DMS114 treated with DMSO at 0.1 percent for 48 hours (cell line): ENCODE measurements around the gene CYTL1.
"Not testable (repeated sequence)": the region's sequence is repeated elsewhere in the genome, so short reads cannot be mapped to it uniquely, and the experiment has no call there.

Source experiments
- DNase-seq: peaks from one replicate; lab custom pipeline; 2025; ENCODE audit not compliant: unreplicated experiment; lab: John Stamatoyannopoulos, UW

Gene CYTL1

DNA sequence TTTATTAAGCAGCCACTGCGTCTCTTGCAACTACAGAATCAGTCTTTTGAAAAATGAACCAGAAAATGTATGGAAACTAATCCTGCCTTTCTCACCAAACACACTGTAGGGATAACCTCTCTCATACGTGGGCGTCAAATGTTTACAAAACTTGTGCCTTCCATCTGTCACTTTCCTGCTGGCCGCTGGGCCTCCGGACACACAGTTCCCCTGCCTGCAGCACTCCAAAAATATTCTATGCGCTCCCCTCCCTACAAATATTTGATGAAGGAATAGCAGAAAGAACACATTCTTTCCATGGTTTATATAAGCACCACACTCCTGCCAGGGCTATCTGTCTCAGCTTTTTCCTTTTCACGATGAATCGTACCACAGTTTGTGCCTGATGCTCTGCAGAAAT, 14.9 kb upstream of the CYTL1 start:
- no peak for DNase-seq

DNA sequence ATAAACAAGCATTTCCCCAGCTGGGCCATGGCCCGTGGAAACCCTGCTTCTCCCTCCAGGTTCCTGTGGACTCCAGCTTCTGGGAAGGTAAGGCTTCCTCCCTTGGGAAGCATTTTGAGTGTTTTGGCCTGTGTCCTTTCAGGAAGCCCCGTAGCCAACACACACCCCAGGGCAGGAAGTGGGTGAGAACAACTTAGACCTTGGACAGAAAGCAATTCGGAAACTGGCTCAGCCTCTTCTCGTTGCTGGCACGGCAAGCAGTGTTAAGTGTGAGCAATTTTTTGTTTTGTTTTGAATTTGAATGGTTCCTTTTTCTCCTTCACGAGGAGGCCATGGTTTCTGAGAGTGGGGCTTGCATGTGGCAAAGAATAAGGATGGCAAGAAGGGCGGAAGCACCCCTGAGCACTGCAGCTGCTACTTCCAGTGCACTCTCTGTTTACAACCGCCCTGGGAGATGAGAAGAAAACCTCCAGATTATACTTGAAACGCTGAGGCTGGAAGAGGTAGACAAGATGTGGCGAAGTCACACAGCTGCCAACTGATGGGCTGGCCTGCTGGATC, 14.1 kb upstream of the CYTL1 start:
- no peak for DNase-seq

DNA sequence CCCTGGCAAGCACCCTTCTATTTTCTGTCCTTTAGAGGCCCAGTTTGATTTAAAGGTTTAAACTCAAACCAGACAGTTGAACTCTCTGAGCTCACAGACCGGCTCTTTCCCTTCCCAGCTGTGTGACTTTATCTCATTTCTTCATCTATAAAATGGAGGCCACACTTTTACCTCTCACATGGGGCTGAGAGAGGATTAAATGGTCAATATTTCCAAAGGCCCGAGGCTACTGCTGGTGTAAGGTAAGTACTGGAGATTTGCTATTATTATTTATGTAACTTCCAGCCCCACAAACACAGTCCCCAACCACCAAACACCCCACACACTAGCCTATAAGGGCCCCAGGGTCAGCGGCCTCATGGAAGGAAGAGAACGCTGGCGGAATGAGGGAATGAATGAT, 13.6 kb upstream of the CYTL1 start:
- no peak for DNase-seq

GRCh38 chr4:5030927-5031326, 11.7 kb upstream of the CYTL1 start:
- no peak for DNase-seq

GRCh38 chr4:5030221-5030620, 11.0 kb upstream of the CYTL1 start:
- no peak for DNase-seq

DNA sequence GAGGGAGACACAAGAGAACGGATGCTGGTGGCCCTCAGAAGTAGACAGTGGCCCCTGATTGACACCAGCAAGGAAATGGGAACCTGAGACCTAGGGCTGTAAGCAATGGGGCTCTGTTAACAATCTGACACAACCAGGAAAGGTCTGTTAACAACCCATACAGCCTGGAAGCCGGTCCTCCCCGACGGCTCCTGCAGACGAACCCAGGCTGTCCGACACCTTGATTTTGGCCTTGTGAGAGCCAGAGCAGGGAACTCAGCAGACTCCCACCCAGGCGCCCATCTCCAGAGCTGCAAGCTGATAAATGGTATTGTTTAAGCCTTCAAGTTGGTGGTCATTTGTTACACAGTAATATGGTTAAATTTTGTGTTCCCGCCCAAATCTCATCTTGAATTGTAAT, 10.2 kb upstream of the CYTL1 start:
- DNase-seq, result no peak

- DNase-seq, result no peak
These were observed 9.2 kb upstream of the CYTL1 start for GRCh38 chr4:5028480-5028879.

- no peak for DNase-seq
These were observed 8.1 kb upstream of the CYTL1 start for GRCh38 chr4:5027346-5027745.

DNA sequence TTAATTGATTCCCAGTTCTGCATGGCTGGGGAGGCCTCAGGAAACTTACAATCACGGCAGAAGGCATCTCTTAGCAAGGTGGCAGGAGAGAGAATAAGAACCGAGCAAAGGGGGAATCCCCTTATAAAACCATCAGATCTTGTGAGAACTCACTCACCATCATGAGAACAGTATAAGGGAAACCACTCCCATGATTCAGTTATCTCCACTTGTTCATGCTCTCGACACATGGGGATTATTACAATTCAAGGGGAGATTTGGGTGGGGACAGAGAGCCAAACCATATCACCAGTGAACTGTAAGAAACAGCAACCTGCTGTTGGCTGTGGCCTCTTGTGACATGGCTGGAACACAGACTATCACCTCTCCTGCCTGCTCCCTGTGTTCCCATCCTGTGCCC, 7.1 kb upstream of the CYTL1 start:
- DNase-seq, result no peak

GRCh38 chr4:5024673-5025072, 5.4 kb upstream of the CYTL1 start:
- DNase-seq, result no peak

GRCh38 chr4:5021546-5021945, 2.3 kb upstream of the CYTL1 start:
- no peak for DNase-seq

DNA sequence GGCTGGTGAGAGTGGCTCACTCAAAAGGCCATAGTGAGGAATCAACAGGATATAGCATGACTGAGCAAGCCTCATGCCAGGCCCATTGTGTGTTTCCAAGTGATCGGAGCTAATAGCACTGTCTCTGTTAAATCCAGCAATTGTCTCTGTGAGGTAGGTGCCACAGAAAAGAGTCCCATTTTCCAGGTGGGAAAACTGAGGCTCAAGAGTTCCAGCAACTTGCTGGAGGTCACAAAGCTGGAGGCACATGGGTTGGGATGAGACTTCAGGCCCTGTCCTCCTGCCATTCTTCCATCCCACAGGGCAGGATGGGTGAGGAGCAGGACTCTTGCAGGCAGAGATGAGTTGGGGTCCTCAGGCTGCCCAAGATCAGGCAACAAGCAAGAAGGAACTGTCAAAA, 1.1 kb upstream of the CYTL1 start:
- no peak for DNase-seq

DNA sequence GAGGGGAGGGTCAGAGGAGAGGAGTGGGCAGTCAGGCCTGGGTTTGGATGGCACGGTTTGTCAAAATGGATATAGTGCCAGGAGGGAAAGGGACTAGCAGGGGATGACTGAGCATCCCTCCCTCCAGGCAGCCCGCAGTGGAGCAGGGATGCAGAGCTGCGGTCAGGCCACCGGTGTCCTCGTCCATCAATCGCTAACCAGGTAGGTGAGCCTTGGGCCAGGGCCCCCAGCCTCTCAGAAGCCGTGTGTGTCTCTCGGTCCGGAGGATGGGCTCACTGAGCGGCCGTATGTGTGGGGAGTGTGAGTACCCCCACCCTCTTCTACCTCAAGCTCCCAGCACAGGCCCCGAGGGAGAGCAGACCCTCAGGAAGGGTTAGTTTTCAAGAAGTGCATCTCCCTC, 538 bp upstream of the CYTL1 start:
- DNase-seq, result no peak

DNA sequence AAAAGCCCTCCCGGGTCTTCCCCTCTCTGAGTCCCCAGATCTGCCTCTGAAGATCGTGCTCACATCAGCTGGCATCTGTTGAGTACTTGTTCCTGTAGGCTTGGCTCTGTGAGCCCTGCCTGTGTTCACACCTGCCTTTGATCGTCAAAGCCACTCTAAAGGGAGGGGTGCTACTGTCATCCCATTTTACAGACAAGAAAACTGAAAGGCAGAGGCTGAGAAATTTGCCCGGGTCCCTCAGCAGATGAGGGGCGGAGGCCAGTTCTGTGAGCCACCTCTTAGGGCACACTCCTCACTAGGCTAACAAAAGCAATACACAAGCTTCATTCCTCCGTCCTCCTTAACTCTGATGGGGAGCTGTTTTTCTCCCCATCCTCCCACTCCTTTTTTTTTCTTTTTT, 655 bp downstream of the CYTL1 start:
- no peak for DNase-seq

DNA sequence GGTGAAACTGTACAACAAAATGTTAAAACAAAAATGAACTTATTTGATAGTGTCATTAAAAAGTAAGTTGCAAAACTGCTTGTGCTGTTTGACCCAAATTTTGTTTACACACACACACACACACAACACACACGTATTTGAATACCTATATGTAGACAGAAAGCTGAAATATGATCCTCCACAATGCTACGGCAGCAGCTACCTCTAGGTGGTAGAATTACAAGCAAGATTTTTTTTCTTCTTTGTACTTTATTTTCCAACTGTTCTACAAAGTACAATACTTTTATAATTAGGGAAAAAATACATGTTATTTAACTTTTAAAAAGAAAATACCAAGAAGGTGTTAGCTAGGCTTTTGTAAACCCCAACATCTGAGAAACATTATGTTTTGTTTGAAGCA, 1.2 kb downstream of the CYTL1 start:
- DNase-seq, result peak; percentile 5

- DNase-seq, result no peak
These were observed 5.1 kb downstream of the CYTL1 start for GRCh38 chr4:5014007-5014682.

DNA sequence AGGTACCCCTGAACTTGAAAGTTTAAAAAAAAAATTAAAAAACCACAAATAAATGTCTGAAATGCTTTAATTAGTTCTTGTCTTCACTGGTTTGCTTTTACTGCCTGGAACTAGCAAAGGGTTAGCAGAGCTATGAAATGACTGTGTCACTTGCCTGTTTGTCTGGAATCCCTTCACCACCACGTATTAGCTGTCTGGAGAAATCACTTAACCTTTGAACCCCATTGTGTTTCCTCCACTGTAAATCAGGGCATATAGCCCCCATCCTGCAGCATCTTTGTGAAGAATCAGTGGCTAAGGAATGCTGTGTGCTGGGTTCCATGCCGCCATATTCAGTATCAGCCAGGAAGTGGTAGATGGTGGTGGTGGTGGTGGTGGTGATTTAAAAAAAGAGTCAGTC, 6.3 kb downstream of the CYTL1 start:
- DNase-seq, result no peak

DNA sequence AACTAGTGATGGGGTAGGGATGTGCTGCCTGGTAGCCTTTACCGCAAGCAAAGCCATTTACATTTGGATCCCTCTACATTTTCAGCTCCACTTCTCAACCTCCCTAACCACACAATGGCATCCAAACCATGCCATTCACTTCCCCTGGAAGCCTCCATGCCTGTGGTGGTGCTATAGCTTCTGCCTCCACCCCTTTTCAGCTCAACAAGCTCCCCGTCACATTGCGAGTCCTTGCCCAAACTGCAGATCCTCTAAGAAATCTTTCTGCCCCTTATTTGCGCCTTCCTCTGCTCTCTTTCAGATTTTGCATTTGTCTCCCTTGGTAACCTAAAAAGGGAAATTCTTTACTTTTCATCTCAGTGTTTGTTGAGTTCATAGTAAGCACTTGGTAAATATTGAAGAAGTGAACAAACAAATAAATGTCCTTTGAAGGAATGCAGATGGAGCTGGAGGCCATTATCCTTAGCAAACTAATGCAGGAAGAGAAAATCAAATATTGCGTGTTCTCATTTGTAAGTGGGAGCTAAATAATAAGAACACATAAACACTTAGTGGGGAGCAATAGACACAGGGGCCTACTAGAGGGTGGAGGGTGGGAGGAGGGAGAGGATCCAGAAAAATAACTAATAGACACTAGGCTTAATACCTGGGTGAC, 6.9 kb downstream of the CYTL1 start:
- DNase-seq, result no peak

DNA sequence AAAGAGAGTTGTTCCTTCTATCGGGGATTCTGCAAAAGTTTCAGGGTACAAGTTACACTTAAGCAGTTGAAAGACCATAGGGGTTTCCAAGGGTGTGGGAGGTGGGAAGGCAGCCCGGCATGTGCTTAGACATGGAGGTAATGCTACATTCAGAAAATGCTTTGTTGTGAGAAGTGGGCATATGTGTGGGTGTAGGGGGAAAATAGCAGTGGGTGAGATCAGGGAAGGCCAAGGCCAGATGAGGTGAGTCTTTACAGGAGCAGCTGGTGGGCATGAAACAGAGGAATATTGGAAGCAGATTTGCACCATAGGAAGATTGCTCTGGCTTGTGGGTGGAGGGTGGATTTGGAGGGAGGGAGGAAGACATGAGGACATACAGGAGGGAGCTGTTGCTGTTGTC, 8.3 kb downstream of the CYTL1 start:
- DNase-seq, result no peak

DNA sequence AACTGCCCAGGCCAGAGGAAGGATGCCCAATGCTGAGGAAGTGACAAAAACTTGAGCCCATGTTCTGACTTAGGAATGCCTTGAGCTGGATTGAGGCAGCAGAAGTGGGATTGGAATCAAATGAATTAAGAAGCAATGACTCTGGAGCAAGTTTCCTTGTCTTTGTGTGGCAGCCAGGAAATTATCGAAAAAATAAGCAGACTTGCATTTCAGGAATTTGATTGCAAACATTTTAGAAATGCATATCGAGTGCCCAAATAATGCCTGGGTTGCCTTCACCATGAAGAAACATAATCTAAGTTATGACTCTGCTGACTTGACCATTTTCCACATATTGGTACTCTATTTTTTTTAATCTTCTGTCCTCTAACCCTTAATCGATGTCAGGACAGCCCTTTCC, 9.5 kb downstream of the CYTL1 start:
- no peak for DNase-seq

DNA sequence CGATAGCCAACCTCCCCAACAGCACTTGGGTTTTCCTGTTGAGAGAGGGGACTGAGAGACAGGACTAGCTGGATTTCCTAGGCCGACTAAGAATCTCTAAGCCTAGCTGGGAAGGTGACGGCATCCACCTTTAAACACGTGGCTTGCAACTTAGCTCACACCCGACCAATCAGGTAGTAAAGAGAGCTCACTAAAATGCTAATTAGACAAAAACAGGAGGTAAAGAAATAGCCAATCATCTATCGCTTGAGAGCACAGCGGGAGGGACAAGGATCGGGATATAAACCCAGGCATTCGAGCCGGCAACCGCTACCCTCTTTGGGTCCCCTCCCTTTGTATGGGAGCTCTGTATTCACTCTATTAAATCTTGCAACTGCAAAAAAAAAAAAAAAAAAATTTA, 12.3 kb downstream of the CYTL1 start:
- DNase-seq, result not testable (repeated sequence)

- DNase-seq, result no peak
These were observed 14.8 kb downstream of the CYTL1 start for GRCh38 chr4:5004496-5004895.

GRCh38 chr4:5003918-5004317, 15.3 kb downstream of the CYTL1 start:
- no peak for DNase-seq
